Omental fat pad (tissue), 4 donors: ENCODE results near the gene CHAF1B. TPM values are rescaled to one million over a fixed set of nuclear protein-coding genes. Genes with fewer than 3 reads are reported as not detected.
A peak's percentile ranks its signal among the peaks of the same experiment; 100 is the strongest.

Experiments
- ATAC-seq: fragments of 150-250 bp; one replicate; pipeline ENCODE4 v1.9.1; 2016; ENCODE audit warnings: mild to moderate bottlenecking, moderate library complexity; ENCODE audit not compliant: low FRiP score
- DNase-seq: peaks from one replicate; pipeline ENCODE4 v3.0.0-alpha.2; 2019; ENCODE audit warnings: low spot score
- total RNA-seq, 4 donors: library from RNA; depleted of rRNA; stranded (reverse); fragments of >200 nt; gene quantifications; one replicate each; pipeline ENCODE4 v1.1.0, GENCODE V29; 2016
- TF ChIP-seq, protein P1 (sequence below), 3 donors: fragments of 450-650 bp; IDR thresholded peaks; one replicate each; pipeline ENCODE4 v1.5.1; 2016 to 2017; ENCODE audit warnings: antibody characterized with exemption in 3 of 3, mild to moderate bottlenecking in 3 of 3, moderate library complexity in 2 of 3

Gene CHAF1B
- total RNA-seq, 4 donors from 2014 or later: 0.75 to 1.3 (median 1.0) TPM

DNA sequence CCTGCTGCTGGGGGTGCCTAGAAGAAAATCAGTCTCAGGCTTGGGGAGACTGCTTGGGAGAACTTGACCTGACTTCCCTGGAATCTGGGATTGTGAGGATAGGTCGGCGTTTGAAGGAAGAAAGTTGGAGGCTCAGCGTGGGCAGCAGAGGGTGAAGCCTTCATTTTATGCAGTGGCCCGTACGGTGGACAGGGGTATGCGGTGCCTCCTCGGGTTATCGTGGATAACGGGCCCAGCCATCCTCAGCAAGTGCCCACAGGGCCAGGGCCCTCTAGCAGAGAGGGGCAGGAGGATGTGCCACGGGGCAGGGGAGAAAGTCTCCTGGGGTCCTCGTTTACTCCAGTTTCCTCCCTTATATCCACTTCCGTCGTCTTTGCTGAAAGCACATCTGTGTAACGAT, 34.0 kb downstream of the CHAF1B start:
- ATAC-seq (no peak), DNase-seq (no peak)
- TF ChIP-seq, protein P1, sequence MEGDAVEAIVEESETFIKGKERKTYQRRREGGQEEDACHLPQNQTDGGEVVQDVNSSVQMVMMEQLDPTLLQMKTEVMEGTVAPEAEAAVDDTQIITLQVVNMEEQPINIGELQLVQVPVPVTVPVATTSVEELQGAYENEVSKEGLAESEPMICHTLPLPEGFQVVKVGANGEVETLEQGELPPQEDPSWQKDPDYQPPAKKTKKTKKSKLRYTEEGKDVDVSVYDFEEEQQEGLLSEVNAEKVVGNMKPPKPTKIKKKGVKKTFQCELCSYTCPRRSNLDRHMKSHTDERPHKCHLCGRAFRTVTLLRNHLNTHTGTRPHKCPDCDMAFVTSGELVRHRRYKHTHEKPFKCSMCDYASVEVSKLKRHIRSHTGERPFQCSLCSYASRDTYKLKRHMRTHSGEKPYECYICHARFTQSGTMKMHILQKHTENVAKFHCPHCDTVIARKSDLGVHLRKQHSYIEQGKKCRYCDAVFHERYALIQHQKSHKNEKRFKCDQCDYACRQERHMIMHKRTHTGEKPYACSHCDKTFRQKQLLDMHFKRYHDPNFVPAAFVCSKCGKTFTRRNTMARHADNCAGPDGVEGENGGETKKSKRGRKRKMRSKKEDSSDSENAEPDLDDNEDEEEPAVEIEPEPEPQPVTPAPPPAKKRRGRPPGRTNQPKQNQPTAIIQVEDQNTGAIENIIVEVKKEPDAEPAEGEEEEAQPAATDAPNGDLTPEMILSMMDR (IDR thresholded peaks at IDR 0.05): no peak

DNA sequence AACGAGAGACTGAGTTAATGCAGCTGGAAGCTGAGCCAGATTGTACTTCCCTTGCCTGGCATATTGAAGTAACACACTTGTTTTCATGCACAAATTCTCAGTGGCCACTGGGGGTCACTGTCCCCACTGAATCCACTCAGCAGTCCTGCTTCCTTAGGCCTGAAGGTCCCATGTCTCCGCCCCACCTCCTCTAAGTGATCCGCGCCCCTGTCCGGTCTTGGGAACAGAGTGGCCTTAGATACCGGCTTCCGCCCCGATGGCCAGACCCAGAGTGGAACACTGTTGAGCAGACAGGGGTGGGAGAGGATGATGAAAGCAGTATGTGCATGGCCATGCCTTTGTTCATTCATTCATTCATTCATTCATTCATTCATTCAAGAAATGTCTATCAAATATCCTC, 34.8 kb downstream of the CHAF1B start:
- DNase-seq (no peak), ATAC-seq (peak; percentile 82)
- TF ChIP-seq, protein P1 (IDR thresholded peaks at IDR 0.05): no peak

DNA sequence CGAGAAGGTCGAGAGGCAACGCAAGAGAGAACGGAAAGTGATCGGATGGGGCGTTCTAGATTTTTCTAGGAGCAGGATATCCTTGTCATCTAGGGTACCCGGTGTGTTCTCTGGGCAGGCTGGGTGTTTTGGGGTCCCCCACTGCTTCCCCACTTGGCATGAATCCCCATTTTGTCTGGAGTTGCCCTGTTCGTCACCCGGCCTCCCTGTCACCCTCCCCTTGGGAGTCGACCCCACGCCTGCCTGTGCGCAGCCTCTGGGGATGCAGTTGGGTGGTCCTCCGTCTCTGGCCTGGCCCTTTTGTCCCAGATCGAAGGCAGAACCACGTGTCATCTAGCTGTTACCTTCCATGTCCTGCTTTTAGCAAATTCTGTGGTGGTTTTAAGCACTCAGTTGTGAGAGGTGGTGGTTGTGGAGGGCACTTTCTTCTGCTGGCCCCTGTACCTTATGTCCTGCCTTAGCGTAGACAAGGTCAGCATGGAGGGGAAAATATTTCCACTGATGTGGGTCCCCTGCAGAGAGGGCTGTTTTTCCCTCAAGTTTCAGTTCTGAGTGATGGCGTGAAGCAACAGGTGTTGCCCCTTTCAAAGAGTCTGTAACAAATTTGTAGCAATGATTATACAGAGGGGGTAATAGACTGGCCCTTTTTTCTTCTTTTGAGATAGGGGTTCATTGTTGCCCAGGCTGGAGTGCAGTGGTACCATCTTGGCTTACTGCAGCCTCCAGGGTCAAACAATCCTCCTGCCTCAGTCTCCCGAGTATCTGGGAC, 35.6 kb downstream of the CHAF1B start:
- DNase-seq: no peak
- TF ChIP-seq, protein P1 (IDR thresholded peaks at IDR 0.05): no peak
- ATAC-seq: no peak

DNA sequence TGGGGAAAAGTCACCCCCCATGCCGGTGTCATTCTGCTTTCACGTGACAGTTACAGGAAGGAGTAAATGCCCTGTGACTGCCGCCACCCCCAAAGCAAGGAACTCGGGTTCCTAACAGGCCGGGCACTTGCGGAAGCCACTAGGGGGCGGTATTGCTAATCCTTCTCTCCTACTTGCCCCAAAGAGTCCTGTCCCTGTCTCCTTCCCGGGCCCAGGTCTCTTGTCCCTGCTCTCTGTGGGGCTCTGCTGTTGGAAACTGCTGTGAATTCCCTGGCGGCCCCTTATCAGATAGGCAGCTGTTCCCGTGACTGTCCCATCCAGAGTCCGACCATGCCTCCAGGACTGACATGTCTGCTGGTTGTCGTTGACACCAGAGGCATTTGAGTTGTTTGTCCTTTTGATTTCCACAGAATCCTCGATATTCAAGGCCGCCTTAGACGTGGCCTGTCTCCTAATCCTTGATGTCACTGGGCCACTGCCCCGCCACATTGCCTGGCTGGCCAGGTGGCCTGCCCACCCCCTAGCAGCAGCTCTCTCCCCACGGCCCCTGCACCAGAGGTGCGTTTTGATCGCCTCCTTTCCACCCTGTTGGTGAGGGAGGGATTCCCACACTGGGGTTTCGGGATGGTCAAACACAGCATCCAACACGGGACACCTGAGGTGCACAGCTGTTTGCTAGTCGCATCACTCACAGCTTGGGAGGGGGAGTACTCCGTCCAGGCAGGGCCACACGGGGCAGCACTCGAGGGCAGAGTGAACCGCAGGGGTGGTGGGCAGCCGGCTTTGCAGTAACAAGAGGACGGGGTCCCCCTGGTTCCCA, 37.3 kb downstream of the CHAF1B start:
- TF ChIP-seq, protein P1 (IDR thresholded peaks at IDR 0.05): no peak
- no peak for ATAC-seq
- no peak for DNase-seq

DNA sequence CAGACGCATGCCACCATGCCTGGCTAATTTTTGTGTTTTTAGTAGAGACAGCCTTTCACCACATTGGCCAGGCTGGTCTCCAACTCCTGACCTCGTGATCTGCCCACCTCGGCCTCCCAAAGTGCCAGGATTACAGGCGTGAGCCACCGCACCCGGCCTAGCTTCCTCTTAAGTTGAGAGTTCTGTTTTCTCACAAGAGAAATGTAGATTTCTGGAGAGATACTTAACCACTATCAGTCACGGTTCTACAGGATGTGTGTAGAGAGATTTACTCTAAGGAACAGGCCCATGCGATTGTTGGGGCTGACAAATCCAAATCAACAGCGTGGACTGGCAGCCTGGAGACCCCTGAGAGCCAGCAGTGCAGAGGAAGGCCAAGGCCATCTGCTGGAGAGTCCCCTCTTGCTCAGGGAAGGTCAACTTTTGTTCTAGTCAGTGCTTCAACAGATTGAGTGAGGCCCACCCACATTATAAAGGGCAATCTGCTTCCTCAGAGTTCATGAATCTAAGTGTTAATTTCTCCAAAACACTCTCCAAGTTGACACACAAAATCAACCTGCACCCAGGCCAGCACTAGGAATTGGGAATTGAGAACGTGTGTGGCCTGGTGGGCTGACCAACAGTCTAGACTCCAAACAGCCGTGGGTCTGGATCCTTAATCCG, 38.7 kb downstream of the CHAF1B start:
- ATAC-seq (no peak), DNase-seq (no peak)
- TF ChIP-seq, protein P1 (IDR thresholded peaks at IDR 0.05): no peak

DNA sequence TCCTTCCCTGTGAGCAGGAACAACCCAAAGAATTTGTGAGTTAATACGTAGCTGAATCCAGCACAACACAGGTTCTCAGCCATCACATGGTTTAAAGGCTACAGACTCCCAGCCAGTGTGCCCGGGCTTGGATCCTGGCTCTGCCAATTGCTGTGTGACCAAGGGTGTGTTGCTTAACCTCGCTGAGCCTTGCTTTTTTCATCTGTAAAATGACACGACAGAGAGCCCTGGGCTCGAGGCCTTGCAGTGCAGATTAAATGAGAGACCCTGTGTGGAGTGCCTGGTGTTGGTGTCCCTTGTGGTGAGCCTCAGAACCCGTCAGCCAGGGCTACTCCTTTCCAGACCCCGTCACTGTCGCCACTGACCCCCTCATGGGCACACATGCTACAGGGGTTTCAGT, 39.4 kb downstream of the CHAF1B start:
- TF ChIP-seq, protein P1 (IDR thresholded peaks at IDR 0.05): no peak
- ATAC-seq (no peak), DNase-seq (no peak)
